HG03575 (cell line): ENCODE data around the gene TEX19.
"Not testable (repeated sequence)": the region's sequence is repeated elsewhere in the genome, so short reads cannot be mapped to it uniquely, and the experiment has no call there.

Source experiments
- ATAC-seq: cut with Tn5 transposase; IDR thresholded peaks from one replicate; pipeline ENCODE4 v1.9.1; 2021; ENCODE audit not compliant: unreplicated experiment, insufficient number of reproducible peaks, low FRiP score; ENCODE audit errors: extremely low read depth

Gene TEX19

DNA sequence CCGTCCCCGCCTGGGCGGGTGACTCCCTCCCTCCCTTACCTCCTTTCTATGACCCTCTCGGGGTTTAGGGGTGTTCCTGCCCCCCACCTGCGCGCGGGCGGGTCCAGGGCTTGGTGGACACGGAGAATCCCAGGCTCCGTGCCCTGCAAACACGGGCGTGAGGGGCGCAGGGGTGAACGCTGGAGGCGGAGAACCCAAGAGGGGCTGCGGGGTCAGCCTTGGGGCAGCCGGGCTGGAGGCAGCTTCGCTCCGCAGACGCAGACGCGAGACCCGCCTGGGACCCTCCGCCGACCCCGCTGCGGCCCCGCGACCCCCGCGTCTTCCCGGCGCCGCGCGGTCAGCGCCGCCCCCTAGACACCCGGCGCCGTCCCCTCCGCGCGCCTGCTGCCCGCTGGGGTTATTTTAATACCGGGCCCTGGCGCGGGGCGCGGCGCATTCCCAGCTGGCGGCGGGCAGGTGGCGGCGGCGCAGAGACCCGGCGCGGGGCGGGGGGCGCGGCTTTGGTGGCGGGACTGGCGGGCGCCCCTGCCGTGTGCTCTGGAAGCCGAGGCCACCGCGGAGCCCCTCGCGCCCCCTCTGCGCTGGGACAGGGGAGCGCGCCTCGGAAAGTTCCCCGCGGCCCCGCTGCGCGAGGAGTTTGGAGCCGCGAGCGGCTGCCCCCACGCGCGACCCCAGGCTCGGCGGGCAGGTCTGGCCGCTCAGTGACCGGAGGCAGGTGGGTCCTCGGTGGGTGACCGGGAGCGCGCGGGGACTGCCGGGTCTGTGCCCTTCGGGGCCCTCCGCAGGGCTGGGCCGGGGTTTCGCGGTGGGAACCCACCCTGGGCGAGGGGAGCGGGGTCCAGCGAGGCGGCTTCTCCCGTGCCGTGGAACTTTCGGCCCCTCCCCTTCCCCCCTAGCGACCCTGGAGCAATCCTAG, 12.5 kb downstream of the TEX19 start, which contains the start of gene UTS2R:
TSS of gene UTS2R (plus strand) at position 433 of the 916 bp plus-strand sequence. CDS start 2,560 bp downstream, outside the sequence.
- ATAC-seq = no peak

DNA sequence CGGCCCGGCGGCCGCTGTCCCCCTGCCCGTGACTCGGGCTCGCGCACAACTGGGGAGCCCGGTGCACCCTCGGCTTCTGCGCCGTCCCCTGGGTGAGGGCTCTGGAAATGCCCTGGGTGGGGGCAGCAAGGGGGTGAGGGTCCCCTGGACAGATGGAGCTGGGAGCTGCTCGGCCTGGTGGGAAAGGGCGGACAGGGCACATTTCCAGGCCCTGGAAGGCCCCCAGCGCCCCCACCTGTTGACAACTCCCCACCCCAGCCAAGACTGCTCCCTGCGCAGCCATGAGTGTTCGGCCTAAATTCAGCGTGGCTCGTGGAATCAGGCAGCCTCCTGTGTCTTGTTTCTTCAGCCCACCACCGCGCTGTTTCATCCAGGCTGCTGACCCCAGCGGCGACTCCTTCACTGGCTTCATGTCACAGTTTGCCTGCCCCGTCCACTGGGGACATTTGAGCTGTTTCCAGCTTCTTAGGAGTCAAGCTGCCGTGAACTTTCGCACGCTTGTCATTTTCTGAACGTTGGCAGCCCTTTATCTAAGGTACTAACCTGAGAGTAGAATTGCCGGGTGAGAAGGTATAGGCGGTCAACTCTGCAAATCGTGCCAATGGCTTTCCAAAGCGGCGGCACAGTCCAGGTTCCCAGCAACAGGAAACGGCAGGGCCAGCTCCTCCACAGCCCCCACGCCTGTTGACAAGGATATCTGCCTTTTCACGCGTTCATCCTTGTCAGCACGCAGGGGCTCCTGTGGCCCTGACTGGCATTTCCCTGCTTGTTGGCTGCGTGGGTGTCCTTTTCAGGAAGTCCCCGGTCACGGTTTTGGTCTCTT, 13.4 kb downstream of the TEX19 start:
- no peak for ATAC-seq

DNA sequence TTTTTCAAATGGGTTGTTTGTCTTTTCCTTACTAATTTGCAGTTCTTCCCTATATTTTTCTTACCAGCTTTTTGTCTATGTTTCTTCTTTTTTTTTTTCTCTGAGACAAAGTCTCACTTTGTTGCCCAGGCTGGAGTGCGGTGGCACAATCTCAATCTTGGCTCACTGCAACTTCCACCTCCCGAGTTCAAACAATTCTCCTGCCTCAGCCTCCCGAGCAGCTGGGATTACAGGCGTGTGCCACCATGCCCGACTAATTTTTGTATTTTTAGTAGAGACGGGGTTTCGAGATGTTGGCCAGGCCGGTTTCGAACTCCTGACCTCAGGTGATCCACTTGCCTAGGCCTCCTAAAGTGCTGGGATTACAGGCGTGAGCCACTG, 14.0 kb downstream of the TEX19 start:
- not testable (repeated sequence) for ATAC-seq

GRCh38 chr17:82373731-82374625, 14.9 kb downstream of the TEX19 start:
- no peak for ATAC-seq

GRCh38 chr17:82374626-82375331, 15.7 kb downstream of the TEX19 start:
- ATAC-seq = no peak

DNA sequence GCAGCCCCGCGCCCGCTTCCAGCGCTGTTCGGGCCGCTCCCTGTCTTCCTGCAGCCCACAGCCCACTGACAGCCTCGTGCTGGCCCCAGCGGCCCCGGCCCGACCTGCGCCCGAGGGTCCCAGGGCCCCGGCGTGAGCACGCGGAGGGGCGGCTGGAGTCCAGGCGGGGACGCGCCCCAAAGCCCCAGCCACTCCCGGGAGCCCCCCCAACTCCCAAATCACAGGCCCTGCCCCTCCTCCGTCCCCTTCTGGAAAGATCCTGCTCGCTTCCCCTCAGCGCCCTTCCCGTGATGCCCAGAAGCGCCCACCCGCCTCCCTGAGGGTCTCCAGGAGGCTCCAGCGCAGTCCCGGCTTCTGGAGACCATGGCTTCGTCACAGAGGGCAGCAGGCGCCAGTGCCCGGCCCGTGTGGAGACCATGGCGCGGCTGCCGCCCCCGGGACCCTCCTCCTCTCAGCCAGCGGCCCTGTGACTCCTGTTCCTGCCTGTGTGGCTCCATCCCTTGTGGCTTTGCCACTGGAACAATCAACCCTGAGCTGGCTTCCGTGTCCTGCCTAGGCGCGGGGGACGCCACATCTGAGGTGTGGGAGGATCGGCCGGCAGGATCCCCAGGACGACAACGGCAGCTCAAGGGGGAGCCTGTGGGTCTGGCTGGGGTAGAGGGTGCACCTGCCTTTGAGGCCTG, 16.5 kb downstream of the TEX19 start:
- no peak for ATAC-seq

GRCh38 chr17:82376042-82376730, 17.1 kb downstream of the TEX19 start:
- ATAC-seq = no peak

GRCh38 chr17:82377294-82377693, 18.2 kb downstream of the TEX19 start:
- ATAC-seq = not testable (repeated sequence)

DNA sequence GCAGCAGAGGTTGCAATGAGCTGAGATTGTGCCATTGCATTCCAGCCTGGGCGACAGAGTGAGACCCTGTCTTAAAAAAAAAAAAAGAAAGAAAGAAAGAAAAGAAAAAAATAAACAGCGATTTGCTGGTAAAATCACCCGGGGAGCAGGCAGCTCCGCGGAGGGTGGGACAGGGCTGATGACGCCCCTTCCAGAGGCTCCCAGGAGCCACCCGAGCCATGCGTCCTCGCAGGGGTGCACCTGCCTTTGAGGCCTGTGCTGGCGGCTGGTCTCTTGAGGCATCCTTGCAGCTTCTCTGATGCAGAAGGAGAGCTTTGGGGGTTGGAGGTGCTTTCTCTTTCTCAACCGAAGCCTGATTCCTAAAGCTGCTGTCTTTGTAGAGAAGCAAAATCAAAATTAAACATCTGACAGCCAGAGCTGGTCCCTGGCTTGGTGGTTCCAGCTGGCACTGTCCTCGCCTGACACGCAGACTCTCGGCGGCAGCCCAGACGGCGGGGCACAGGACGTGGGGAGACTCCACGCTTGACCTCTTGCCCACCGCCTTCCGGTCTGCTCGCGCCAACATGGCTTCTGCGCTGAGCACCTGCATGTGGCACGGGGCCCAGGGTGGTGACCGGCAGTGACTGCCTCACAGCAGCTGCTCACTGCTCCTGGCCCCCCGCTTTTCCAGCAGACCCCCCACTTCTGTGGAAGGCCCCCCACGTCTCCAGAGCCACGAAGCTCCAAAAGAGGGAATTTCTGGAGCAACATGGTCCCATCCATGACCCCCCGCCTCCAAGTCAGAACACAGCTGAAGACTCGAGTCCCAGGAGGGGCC, 19.1 kb downstream of the TEX19 start:
- no peak for ATAC-seq

DNA sequence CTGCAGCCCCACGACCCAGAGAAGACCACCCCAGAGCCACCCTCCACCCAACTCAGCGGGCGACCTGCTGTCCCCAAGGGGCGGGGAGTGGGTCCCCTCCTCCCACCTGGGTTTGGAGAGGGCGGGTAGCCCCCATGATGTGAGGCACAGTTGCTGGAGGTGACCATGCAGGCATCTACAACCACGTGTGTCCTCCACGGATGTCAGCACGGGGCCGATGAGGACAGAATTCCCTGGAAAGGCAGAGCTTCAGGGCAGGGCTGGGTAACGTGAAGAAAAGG, 19.6 kb downstream of the TEX19 start:
- ATAC-seq = no peak

DNA sequence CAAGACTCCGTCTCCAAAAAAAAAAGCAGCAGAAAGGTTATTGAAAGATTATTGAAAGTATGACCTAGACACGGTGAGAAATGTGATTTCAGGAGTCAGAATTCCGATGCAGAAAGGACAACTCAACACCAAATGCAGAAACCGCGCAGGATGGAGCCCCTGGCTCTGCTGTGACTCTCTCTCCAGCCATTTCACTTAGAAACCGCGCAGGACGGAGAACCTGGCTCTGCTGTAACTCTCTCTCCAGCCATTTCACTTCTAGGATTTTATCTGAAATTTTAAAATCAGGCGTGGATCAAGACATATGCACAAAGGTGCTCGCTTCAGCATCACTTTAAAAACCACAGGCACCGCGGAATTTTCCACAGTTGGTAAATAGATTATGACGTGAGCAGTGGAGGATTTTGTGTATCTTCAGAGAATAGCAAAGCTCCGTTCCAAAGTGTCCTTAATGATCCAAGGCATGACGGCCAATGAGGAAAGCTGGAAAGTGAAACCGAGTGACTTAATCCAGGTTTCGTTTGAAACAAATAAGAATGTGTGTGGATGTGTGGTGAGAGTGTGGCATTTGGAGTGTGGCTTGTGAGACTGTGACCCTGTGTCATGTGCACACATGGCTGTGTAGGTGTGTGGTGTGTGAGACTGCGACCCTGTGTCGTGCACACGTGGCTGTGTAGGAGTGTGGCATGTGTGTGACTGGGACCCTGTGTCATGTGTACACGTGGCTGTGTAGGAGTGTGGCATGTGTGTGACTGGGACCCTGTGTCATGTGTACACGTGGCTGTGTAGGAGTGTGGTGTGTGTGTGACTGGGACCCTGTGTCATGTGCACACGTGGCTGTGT, 22.0 kb downstream of the TEX19 start:
- no peak for ATAC-seq

GRCh38 chr17:82381703-82382009, 22.6 kb downstream of the TEX19 start:
- ATAC-seq = not testable (repeated sequence)

GRCh38 chr17:82382220-82382932, 23.3 kb downstream of the TEX19 start:
- ATAC-seq = not testable (repeated sequence)

DNA sequence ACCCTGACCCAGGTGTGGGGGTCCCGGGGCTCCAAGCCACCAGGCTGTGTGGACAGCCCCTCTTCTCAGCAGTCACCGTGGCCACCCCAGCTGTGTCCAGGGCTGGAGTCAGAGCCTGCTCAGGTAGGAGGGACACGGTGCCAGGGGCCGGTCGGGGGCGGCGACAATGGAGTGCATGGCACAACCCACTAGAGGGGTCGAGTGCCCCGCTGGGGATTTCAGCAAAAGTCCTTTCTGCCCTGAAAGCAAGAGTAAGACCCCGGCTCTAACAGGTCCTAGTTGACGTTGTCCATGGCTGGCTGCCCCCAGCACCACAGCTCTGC, 23.8 kb downstream of the TEX19 start:
- ATAC-seq = no peak

GRCh38 chr17:82383411-82383810, 24.4 kb downstream of the TEX19 start:
- no peak for ATAC-seq
